ENCODE measurements around the gene RAPGEF2.

Gene RAPGEF2

GRCh38 chr4:159197885-159198269 is 95.0 kb downstream of the RAPGEF2 start:
- no peak for DNase-seq (ENCODE audit: low read depth)

GRCh38 chr4:159199826-159200225 is 96.9 kb downstream of the RAPGEF2 start:
- DNase-seq (ENCODE audit: low read depth): no peak

- DNase-seq (ENCODE audit: low read depth): no peak
These were observed 98.3 kb downstream of the RAPGEF2 start for GRCh38 chr4:159201168-159201567.

GRCh38 chr4:159204566-159204965 is 101.7 kb downstream of the RAPGEF2 start:
- DNase-seq (ENCODE audit: low read depth): no peak

- DNase-seq (ENCODE audit: low read depth): no peak
These were observed 102.6 kb downstream of the RAPGEF2 start for GRCh38 chr4:159205466-159205865.

- no peak for DNase-seq (ENCODE audit: low read depth)
These were observed 103.6 kb downstream of the RAPGEF2 start for GRCh38 chr4:159206427-159206871.

- no peak for DNase-seq (ENCODE audit: low read depth)
These were observed 106.4 kb downstream of the RAPGEF2 start for GRCh38 chr4:159209249-159209648.

- DNase-seq (ENCODE audit: low read depth): no peak
These were observed 108.1 kb downstream of the RAPGEF2 start for GRCh38 chr4:159210975-159211374.

- DNase-seq (ENCODE audit: low read depth): no peak
These were observed 109.9 kb downstream of the RAPGEF2 start for GRCh38 chr4:159212675-159213293.

- DNase-seq (ENCODE audit: low read depth): no peak
These were observed 114.0 kb downstream of the RAPGEF2 start for GRCh38 chr4:159216834-159217233.

- no peak for DNase-seq (ENCODE audit: low read depth)
These were observed 117.0 kb downstream of the RAPGEF2 start for GRCh38 chr4:159219862-159220261.

GRCh38 chr4:159220353-159220752 is 117.5 kb downstream of the RAPGEF2 start:
- DNase-seq (ENCODE audit: low read depth): no peak

GRCh38 chr4:159221280-159221679 is 118.4 kb downstream of the RAPGEF2 start:
- DNase-seq (ENCODE audit: low read depth): no peak

GRCh38 chr4:159222043-159222552 is 119.2 kb downstream of the RAPGEF2 start:
- DNase-seq (ENCODE audit: low read depth): no peak

GRCh38 chr4:159224408-159224807 is 121.5 kb downstream of the RAPGEF2 start:
- no peak for DNase-seq (ENCODE audit: low read depth)

- DNase-seq (ENCODE audit: low read depth): no peak
These were observed 124.5 kb downstream of the RAPGEF2 start for GRCh38 chr4:159227378-159227777.

- no peak for DNase-seq (ENCODE audit: low read depth)
These were observed 125.1 kb downstream of the RAPGEF2 start for GRCh38 chr4:159227984-159228383.

- no peak for DNase-seq (ENCODE audit: low read depth)
These were observed 126.3 kb downstream of the RAPGEF2 start for GRCh38 chr4:159229164-159229563.

- DNase-seq (ENCODE audit: low read depth): no peak
These were observed 129.7 kb downstream of the RAPGEF2 start for GRCh38 chr4:159232465-159233106.

- DNase-seq (ENCODE audit: low read depth): no peak
These were observed 133.0 kb downstream of the RAPGEF2 start for GRCh38 chr4:159235779-159236368.

GRCh38 chr4:159237975-159238374 is 135.1 kb downstream of the RAPGEF2 start:
- DNase-seq (ENCODE audit: low read depth): no peak

GRCh38 chr4:159238631-159239030 is 135.8 kb downstream of the RAPGEF2 start:
- no peak for DNase-seq (ENCODE audit: low read depth)

- no peak for DNase-seq (ENCODE audit: low read depth)
These were observed 136.8 kb downstream of the RAPGEF2 start for GRCh38 chr4:159239629-159240028.

Measured in GM04504 (cell line).